Activated gamma-delta T cell (primary cell): Measurements from ENCODE around the gene DNAAF1.
"Not testable (repeated sequence)": the region's sequence is repeated elsewhere in the genome, so short reads cannot be mapped to it uniquely, and the experiment has no call there.

Experiments used
- DNase-seq: peaks from one replicate; lab custom pipeline; 2025; lab: John Stamatoyannopoulos, UW

Gene DNAAF1

DNA sequence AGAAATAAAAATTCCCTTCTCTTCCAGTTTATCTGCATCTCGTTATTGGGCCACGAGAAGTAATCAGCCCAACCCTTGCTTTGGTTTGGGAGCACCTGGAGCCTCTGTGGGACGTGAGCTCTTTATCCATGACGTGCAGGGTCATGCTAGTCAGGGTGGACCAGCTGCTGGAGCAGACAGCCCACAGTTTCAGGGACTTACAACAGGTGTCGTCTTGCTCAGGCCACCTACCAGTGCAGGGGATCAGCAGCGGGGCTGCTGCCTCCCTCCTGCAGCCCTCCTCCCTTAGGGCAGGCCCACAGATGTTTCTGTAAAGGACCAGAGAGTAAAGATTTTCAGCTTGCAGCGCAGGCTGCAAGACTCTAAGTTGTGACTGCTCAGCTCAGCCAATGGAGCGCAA lies 62.8 kb downstream of the DNAAF1 start:
- DNase-seq, result no peak

DNA sequence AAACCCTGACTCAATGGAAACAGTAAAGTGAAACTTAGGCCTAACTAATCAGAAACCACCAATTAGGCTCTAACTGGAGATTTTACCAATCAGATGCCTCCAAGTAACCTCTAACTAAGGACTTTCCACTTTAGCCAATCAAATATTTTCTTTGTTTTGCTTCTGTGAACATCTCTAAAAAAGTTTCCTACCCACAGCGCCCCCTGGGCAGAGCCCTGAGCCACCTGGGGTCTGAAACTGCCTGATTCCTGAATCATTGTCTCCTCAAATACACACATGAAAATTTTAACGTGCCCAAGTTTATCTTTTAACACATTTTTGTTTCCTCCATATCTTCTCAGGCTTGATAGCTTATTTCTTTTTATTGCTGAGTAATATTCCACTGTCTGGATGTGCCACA lies 64.9 kb downstream of the DNAAF1 start:
- no peak for DNase-seq

DNA sequence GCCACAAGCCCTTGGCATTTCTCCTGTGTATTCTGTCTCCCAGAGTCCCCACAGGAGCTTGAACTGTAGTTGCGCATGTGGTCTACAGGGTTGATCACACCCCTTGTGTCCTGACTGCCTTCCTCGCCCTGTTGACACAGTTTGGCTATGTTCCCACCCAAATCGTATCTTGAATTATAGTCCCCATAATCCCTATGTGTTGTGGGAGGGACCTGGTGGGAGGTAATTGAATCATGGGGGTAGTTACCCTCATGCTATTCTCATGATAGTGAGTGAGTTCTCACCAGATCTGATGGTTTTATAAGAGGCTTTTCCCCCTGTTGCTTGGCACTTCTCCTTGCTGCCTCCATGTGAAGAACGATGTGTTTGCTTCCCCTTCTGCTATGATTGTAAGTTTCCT lies 67.0 kb downstream of the DNAAF1 start:
- DNase-seq, result no peak

DNA sequence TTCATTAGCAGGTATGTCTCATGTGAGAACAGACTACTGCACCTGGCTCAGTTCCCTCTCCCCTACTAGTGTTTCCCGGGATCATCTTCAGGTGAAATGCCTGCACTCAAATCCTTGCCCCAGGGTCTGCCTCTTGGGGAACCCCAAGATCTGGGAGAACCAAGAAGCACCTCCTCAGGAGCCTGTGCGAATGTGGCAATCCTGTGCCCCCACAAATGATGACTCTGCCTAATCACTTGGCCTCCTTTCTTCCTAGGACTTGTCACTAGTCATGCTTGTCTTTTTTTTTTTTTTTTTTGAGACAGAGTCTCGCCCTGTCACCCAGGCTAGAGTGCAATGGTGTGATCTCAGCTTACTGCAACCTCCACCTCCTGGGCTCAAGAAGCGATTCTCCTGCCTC lies 67.5 kb downstream of the DNAAF1 start:
- no peak for DNase-seq

DNA sequence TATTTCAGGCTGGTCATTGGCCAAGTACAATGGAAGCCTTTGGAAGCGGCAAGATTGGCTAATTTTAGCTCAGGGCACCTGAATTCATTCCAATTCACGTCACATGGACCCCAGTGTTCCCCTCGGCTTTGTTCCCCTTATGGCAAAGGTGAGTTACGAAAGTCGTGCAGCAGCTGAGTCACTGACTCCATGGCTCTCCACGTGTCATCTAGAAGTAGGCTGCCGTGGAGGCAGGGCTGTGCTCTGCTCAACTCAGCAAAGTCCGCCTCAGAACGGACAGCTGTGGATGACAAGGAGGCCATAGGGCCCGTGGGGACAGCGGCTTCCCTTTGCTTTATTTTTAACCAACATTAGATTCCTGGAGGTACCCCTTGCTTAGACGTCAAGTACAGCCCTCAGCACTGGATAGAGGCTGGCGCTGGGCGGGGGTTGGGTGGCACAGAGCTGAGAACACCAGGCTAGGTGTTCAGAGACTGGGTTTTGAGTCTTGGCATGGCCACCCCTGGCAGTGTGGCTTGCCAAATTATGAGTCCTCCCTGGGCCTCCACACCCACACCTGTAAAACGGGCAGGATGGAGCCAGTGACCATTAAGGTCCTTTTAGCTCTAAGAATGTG lies 69.5 kb downstream of the DNAAF1 start:
- no peak for DNase-seq

DNA sequence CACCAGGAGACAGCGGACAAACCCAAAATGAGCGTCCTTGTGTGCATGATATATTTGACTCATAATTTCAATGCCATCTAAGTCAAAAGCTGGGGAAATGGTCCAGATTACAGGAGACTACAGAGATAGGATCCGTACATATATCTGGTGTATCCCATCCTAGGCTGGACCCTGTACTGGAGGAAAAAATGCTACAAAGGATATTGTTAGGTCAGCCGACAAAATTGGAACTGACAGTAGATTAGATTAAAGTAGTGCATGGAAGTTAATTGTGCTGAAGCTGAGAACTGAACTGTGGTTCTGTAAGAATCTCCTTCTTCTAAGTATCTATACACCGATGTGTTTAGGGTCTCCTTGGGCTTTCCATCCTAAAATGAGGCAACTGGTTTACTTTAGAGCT lies 70.4 kb downstream of the DNAAF1 start:
- DNase-seq, result no peak

DNA sequence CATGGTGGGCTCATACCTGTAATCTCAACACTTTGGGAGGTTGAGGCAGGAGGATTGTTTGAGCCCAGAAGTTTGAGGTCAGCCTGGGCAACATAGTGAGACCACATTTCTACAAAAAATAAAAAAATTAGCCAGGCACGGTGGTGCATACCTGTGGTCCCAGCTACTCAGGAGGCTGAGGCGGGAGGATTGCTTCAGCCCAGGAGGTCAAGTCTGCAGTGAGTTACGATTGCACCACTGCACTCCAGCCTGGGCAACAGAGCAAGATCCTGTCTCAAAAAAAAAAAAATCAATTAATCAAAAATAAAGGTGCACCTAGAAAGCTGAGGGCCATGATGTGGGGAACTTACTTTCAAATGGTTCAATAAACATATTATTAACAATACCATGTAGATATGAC lies 71.0 kb downstream of the DNAAF1 start:
- not testable (repeated sequence) for DNase-seq

DNA sequence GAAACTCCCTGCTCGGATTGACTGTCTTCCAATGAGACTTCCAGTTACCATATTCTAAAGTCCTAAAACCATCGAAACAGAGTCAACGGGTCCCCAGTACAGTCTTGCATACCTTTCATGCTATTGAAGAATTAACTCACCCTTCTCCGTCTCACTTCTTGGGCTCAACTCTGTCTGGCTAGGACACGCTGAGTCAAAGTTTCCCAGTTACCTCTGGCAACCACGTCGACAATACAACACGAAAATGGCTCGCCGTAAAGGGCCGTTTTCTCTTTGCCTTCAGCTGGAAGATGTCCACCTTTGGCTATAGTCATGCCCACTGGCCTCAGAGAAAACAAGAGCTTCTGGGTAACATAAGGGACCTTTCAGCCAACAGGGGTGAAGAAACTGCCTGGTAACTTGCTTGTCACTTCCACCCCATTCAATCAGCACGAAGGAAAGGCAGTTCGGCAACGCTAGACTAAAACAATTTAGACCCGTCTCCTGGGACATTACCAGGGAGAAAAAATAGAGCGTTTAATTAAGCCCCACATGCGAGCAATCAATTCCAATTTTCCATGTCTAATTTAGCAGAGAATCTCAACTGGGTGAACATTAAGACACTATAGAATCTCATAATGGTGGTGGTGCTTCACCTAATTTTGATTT lies 73.2 kb downstream of the DNAAF1 start:
- no peak for DNase-seq

DNA sequence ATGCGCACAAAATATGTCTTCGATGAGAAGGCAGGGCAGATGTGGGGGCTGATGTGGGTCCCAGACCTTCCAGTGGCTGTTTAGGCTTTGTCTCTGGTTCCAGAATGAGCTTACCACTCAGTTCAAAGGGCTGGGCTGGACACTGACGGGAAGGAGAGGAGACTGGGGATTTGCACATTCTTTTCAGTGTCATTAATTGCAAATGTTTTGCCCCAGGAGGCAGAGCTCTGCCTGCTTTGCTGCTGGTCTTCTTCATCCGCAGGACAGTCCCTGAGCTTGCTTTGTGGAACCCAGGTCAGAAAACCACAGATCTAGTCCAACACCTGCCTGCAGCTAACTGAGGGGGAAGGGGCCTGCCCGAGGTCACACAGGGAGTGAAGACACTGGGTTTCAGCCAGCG lies 73.8 kb downstream of the DNAAF1 start:
- DNase-seq, result no peak

DNA sequence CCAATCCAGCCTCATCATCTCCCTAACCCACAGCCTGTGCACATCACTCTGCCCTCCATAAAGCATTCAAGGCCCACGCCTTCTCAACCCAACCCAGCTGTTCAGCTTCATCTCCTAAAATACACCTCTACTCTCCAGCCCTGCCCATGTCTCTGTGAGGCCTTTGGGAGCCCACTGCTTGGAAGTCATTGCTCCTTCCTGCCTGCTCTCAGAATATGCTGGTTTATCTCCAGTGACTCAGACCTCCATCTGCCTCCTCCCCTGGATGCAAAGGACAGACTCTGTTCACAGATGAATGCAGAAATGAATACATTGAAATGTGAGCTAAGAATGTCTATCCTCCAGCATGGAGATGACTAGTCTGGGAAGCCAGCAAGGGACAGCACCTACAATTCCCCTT lies 75.7 kb downstream of the DNAAF1 start:
- DNase-seq, result no peak

DNA sequence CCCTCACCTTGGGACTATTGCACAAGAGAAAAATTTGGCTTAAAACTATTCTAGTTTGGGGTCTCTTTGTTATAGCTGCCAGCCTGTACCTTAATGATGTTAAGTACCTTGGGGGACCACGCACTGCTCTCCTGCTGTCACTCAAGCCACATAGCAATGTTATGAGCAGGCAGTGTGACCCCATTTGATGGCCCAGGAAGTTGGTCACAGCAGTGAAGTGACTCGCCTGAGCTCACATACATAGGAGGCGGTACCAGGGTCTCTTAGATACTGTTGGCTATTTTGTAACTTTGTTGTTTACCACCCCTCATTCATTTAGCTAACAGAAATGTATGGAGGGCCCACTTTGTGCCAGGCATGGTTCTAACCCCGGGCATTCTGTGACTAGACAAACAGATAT lies 78.3 kb downstream of the DNAAF1 start:
- DNase-seq, result no peak

DNA sequence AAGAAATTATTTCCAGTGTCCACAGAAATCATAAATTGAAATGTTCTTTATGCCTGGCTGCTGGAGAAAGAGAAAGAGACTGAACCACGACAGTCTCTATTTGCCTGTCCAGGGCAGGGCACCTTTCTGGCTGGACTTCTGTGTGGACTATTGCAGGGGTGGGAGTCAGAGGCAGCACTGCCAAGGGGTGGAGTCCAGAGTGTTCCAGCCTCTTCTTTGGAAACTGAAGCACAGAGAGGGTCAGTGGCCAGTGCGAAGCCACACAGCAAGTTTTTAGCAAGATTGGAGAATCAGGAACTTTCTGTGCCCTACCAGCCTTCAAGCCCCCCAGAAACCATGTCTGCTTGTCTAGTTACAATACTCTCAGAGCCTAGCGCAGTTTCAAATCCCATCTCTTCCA lies 79.4 kb downstream of the DNAAF1 start:
- DNase-seq, result no peak

DNA sequence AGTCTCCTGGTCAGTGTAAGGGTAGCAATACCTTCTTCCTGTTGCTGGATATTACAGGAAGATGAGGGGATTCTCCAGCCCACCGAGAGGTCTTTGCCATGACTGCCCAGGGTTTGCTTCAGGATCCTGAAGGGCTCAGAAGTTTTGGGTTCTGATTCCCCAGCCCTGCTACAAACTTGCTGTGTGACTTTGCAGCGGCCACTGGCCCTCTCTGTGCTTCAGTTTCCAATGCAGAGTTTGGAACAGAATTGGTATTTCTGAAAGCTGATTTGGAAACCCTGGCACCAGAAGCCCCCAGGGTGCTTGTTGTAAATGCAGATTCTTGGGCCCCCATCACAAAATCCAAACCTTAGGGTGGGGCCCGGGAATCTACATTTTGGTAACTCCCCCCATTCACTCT lies 80.0 kb downstream of the DNAAF1 start:
- DNase-seq, result no peak

DNA sequence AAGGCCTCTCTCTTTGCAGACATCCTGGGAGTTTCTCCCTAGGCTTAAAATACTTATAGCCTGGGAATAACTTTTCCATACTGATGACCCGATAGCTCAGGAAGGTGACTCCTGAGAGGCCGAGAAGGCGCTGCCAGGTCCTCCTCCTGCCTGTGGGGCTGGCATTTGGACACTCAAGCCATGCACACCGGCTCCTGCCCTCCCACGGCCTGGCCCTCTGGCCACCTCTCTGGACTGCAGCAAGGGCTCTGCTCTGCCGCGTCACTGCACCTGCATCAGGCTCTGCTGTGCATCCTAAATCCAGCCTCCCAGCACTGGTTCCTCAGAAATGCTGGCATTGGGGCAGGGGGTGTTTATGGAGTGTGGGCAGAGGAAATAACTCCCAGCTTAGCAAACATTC lies 80.5 kb downstream of the DNAAF1 start:
- DNase-seq, result no peak

DNA sequence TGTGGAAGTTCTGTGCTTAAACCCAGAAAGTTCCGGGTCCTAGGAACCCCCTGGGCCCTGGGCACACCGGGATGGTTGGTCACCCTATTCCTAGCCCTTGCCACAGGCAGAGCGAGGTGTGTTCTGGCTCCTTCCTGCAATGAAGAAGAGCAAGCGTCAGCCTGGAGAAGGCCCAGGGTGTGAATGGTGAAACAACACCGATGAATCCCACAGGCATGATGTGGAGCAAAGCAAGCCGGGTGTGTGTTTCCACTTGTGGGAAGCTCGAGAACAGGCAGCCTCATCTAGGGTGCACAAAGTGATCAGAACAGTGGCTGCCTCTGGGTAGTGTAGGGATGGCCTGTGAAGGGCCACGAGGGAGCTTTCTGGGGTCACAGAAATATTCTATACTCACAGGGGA lies 80.9 kb downstream of the DNAAF1 start:
- no peak for DNase-seq
